RWPE2 (cell line): ENCODE measurements around the gene B4GALT4.

Experiments
- ATAC-seq: fragments of 200-7000 bp; cut with Tn5 transposase; 3 replicates; pipeline ENCODE4 v1.9.1; 2021; ENCODE audit warnings: low read depth
- DNase-seq: peaks from one replicate; pipeline ENCODE4 v3.0.0-alpha.2; 2020; ENCODE audit warnings: low spot score
- H3K27ac ChIP-seq: fragments of 450-650 bp; 2 replicates; pipeline ENCODE4 v1.5.1; 2017; ENCODE audit warnings: mild to moderate bottlenecking; ENCODE audit not compliant: poor library complexity, severe bottlenecking
- H3K27me3 ChIP-seq: fragments of 250-450 bp; sonication (Bioruptor Pico); 2 replicates; pipeline ENCODE4 v1.5.1; 2021; ENCODE audit warnings: mild to moderate bottlenecking, moderate library complexity; ENCODE audit not compliant: insufficient read depth, poor library complexity, severe bottlenecking
- H3K36me3 ChIP-seq: fragments of 250-450 bp; sonication (Bioruptor Pico); 2 replicates; pipeline ENCODE4 v1.5.1; 2020; ENCODE audit warnings: low read depth, mild to moderate bottlenecking, moderate library complexity
- H3K4me1 ChIP-seq: fragments of 250-450 bp; sonication (Bioruptor Pico); 2 replicates; pipeline ENCODE4 v1.5.1; 2021; ENCODE audit warnings: mild to moderate bottlenecking, moderate library complexity; ENCODE audit not compliant: insufficient read depth, poor library complexity, severe bottlenecking
- H3K4me3 ChIP-seq: fragments of 250-450 bp; sonication (Bioruptor Pico); 2 replicates; pipeline ENCODE4 v1.5.1; 2021; ENCODE audit warnings: mild to moderate bottlenecking, moderate library complexity; ENCODE audit not compliant: severe bottlenecking
- H3K9me3 ChIP-seq: fragments of 250-450 bp; sonication (Bioruptor Pico); 2 replicates; pipeline ENCODE4 v1.5.1; 2021; ENCODE audit warnings: mild to moderate bottlenecking, moderate library complexity; ENCODE audit not compliant: severe bottlenecking
- CTCF ChIP-seq: fragments of 450-650 bp; IDR thresholded peaks from one replicate; pipeline ENCODE4 v1.5.1; 2017; ENCODE audit warnings: mild to moderate bottlenecking, moderate library complexity; ENCODE audit not compliant: poor library complexity, severe bottlenecking

B4GALT4 gene

GRCh38 chr3:119220970-119221667, 19.6 kb downstream of the B4GALT4 start:
- H3K4me1 ChIP-seq, result no peaks in the 10 kb centered on the region
- no peaks in the 10 kb centered on the region for H3K9me3 ChIP-seq
- peaks cover 30% of the 10 kb centered on the region for H3K36me3 ChIP-seq
- H3K27me3 ChIP-seq, result no peaks in the 10 kb centered on the region
- no peak for TF ChIP-seq CTCF
- H3K4me3 ChIP-seq, result no peak overlapping the region
- no peak overlapping the region for H3K27ac ChIP-seq
- ATAC-seq, result no peak
- no peak for DNase-seq

GRCh38 chr3:119220198-119220597, 20.5 kb downstream of the B4GALT4 start:
- no peaks in the 10 kb centered on the region for H3K27me3 ChIP-seq
- DNase-seq, result no peak
- no peak for TF ChIP-seq CTCF
- no peak overlapping the region for H3K4me3 ChIP-seq
- H3K27ac ChIP-seq, result no peak overlapping the region
- no peaks in the 10 kb centered on the region for H3K4me1 ChIP-seq
- H3K36me3 ChIP-seq, result peaks cover 30% of the 10 kb centered on the region
- no peak for ATAC-seq
- no peaks in the 10 kb centered on the region for H3K9me3 ChIP-seq

GRCh38 chr3:119219069-119219468, 21.6 kb downstream of the B4GALT4 start:
- no peak overlapping the region for H3K27ac ChIP-seq
- peaks cover 30% of the 10 kb centered on the region for H3K36me3 ChIP-seq
- no peak for DNase-seq
- H3K27me3 ChIP-seq, result no peaks in the 10 kb centered on the region
- H3K9me3 ChIP-seq, result no peaks in the 10 kb centered on the region
- ATAC-seq, result no peak
- H3K4me3 ChIP-seq, result no peak overlapping the region
- no peaks in the 10 kb centered on the region for H3K4me1 ChIP-seq
- no peak for TF ChIP-seq CTCF

- ATAC-seq (no peak), DNase-seq (no peak)
- TF ChIP-seq CTCF, result no peak
- no peaks in the 10 kb centered on the region for H3K27me3 ChIP-seq
- H3K4me1 ChIP-seq, result peaks cover 4% of the 10 kb centered on the region
- H3K36me3 ChIP-seq, result peaks cover 24% of the 10 kb centered on the region
- no peaks in the 10 kb centered on the region for H3K9me3 ChIP-seq
- H3K4me3 ChIP-seq, result no peak overlapping the region
- no peak overlapping the region for H3K27ac ChIP-seq
Measured at GRCh38 chr3:119211803-119212202, 28.9 kb downstream of the B4GALT4 start.

GRCh38 chr3:119211193-119211592, 29.5 kb downstream of the B4GALT4 start:
- H3K27ac ChIP-seq, result no peak overlapping the region
- H3K4me1 ChIP-seq, result peaks cover 4% of the 10 kb centered on the region
- DNase-seq (no peak), ATAC-seq (no peak)
- H3K36me3 ChIP-seq, result peaks cover 24% of the 10 kb centered on the region
- no peaks in the 10 kb centered on the region for H3K9me3 ChIP-seq
- no peak overlapping the region for H3K4me3 ChIP-seq
- no peaks in the 10 kb centered on the region for H3K27me3 ChIP-seq
- TF ChIP-seq CTCF, result no peak
